Right renal pelvis (tissue), 4 donors: Measurements from ENCODE around the gene RAB10. TPM values are rescaled to one million over a fixed set of nuclear protein-coding genes. Genes with fewer than 3 reads are reported as not detected.

ENCODE experiments used
- DNase-seq, 4 donors: peaks; one replicate each; pipeline ENCODE4 v3.0.0-alpha.2; 2013; ENCODE audit warnings: low read depth in 4 of 4, low spot score in 3 of 4, missing footprints in 1 of 4
- polyA plus RNA-seq, 4 donors: library from polyadenylated mRNA; unstranded; fragments of 120-200 nt; gene quantifications; one replicate each; pipeline ENCODE4 v1.2.1, GENCODE V29; 2013; ENCODE audit not compliant: insufficient read length in 4 of 4

Gene RAB10
- polyA plus RNA-seq, 4 donors, result 127 to 150 (median 149) TPM

DNA sequence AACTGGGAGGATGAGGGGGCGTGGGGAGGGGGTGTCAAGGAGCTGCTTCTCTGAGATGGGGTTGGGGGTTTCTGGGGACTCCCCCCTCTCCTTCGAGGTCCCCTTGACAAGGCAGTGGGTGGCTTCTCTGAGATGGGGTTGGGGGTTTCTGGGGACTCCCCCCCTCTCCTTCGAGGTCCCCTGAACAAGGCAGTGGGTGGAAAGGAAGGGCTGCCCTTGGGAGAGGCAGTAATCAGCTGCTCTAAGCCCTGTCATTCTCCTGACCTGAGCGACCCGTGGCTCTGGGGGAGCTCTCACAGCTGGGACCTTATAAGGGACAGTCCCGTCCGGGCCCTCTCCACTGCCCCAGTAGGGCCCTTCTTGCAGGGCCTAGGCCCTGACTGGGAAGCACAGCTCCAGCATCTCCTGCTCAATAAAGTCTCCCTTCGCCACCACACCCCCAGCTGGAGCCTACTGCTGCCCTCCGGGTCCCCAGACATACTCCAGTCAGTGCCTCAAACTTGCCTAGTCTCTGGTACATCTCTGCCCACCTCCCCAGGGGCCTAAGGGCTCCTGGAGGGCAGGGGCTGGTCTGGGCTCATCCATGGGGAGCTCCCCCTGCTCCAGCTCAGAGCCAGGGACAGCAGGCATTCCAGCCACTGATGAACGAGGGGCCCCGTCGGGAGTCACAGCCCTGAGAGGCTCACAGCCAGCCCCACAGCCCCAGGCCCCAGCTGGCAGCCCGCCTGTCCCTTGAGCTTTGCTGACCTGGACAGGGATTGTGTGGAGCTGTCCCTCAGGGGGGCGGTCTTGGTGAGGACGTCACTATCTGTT is 141.8 kb downstream of the RAB10 start:
- no peak for DNase-seq

DNA sequence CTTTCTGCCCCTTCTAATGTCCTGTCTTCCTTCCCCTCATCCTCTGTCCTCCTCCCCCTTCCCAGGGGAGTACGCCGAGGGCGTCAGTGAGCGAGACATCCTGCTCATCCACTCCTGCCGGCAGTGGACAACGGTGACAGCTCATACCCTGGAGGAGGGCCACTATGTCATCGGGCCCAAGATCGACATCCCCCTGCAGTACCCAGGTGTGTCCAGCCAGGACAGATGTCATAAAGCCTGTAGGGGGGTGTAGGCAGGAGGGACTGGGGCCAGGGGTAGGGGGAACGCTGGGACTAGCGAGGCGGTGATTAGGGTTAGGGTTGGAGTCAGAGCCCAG is 142.4 kb downstream of the RAB10 start:
- DNase-seq, result no peak

DNA sequence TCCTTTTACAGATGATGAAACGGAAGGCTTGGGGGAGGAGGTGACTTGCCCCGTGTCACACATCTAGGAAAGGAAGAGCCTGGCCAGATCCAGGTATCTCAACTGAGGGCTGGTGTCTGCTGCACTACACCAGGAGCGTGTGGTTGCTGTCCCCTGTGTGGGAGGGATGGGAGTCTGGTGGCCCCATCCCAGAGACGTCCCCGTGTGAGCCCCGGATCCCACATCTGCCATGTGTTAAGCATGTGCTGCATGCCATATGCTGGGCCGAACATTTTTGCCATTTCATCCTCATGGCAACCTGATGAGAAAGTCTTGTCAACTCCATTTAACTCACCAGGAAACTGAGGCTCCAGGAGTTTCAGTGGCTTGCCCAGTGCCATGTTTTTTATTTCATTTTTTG is 143.2 kb downstream of the RAB10 start:
- DNase-seq, result no peak

DNA sequence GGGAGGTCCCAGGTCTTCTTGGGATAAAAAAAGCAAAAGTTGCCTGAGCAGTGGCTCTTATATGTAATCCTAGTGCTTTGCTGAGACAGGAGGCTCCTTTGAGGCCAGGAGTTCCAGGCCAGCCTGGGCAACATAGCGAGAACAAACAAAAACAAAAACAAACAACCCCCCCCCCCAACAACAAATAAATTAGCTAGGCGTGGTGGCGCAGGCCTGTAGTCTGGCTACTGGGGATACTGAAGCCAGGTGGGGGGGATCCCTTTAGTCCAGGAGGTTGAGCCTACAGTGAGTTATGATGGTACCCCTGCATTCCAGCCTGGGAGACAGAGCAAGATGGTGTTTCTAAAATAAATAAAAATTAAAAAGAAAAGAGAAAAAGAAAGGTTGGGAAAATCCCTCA is 144.4 kb downstream of the RAB10 start:
- DNase-seq, result no peak

DNA sequence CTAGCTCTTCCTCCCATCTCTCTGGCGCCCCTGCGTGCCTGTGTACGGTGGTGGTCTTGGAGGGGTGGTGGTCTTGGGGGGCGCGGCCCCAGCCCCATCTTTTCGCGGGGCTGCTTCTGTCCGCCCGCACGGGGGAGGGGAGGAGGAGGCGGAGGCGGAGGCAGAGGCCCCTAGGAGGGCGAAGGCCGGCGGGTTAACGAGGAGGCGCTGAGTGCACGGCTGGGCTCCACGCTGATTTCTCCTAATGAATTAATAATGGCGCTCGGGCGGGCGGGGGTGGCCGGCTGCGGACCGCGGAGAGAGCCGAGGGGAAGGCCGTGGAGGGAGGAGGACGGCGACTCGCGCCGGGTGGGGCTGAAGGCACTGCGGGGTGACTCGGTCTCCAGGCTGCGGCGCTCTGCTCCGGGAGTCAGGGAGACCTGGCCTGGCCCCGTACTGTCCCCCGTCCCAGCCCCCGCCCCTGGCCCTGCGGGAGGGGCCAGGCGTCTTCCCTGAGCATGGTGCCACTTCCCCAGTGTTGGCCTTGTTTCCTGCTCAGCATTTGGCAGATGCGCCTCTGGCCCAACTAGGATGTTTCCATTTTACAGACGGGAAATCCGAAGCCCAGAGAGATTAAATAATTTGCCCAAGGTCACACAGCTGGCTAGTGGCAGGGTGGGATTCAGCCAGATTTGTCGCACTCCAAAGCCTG is 145.0 kb downstream of the RAB10 start:
- no peak for DNase-seq

DNA sequence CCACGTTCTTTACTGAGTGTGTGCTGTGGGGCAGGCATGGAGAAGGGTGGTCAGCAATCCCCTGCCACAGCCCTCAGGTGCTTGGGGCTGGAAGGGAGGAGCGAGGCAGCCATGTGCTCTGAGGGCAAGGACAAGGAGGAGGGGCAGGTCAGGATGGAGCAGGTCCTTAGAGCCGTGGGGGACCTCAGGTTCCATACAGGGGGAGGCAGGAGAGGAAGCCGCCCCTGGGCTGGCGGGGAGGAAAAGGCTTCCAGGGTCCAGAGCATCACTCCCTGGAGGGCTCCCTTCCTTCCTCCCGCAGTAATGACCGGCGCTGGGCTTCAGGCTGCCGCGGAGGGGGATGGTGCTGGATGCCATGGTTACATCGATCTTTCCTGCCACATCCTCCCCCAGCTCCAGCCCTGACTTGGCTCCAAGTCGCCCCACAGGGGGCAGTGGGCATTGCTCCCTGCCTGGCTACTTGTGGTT is 145.6 kb downstream of the RAB10 start:
- DNase-seq, result no peak

DNA sequence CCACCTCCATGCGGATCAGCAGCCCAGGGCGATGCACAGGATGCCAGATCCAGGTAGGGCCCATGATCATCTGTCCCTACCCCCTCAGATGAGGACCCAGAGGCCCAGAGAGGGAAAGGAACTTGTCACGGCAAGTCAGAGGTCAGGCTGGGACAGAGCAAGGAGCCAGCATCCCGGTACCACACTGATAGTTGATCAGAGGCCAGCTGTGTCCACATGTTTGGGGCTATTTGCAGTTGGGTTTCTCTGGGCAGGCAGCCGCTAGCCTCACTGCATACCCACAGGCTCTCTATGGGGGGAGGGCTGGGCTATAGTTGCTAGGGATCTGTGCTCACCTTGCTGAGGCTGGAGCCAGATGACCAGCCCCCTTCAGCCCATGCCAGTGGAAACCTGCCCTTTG is 148.6 kb downstream of the RAB10 start:
- DNase-seq, result no peak

DNA sequence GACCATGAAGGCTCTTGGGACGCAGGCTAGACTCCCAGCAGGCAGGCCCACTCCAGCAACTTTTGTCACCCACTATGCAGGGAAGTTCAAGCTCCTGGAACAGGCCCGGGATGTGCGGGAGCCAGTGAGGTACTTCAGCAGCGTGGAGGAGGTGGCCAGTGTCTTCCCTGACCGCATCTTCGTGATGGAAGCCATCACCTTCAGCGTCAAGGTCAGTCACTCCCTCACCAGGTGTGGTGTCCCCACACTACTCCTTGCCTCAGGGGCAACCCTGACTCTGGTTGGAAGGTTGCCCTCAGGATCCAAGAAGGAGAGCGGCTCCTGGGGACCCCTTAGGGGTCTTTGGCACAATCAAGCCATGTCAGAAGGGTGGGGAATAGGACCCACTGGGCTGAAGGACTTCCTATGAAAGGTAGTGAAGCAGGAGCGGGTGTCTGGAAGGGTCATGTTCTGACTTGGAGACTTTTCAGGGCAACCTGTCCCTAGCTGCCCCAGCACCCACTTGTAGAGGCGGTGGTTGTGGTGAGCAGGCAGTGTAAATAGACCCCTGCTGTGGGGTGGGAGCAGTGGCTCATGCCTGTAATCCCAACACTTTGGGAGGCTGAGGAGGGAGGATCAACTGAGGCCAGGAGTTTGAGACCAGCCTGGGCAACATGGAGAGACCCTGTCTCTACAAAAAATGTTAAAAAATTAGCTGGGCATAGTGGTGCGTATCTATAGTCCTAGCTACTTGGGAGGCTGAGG is 149.2 kb downstream of the RAB10 start:
- DNase-seq, result no peak

DNA sequence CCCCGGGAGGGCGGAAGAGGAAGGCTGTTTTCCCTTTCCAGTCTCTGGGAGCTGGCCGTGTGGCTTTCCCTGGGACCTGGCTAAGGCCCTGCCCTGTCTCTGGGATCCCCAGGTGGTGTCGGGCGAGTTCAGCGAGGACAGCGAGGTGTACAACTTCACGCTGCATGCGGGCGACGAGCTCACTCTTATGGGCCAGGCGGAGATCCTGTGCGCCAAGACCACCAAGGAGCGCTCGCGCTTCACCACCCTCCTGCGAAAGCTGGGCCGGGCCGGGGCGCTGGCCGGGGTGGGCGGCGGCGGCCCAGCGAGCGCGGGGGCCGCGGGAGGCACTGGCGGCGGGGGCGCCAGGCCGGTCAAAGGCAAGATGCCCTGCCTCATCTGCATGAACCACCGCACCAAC is 150.2 kb downstream of the RAB10 start:
- DNase-seq, result no peak

DNA sequence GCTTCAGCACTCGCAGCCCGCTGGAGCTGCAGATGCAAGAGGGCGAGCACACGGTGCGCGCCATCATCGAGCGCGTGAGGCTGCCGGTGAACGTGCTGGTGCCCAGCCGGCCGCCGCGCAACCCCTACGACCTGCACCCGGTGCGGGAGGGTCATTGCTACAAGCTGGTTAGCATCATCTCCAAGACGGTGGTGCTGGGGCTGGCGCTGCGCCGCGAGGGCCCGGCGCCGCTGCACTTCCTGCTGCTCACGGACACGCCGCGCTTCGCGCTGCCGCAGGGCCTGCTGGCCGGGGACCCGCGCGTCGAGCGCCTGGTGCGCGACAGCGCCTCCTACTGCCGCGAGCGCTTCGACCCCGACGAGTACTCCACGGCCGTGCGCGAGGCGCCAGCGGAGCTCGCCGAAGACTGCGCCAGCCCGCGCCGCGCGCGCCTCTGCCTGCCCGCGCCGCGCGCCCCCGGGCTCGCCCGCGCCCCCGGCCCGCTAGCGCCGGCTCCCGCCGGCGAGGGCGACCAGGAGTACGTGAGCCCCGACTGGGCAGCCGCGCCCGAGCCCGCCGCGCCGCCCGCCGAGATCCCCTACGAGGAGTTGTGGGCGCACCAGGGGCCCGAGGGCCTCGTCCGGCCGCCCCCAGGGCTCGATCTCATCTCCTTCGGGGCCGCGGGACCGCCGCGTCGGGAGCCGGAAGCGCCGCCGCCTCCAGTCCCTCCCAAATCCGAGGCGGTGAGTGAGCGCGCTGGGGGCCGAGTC is 150.8 kb downstream of the RAB10 start:
- DNase-seq, result peak; percentile 76 to 85 (median 76)

DNA sequence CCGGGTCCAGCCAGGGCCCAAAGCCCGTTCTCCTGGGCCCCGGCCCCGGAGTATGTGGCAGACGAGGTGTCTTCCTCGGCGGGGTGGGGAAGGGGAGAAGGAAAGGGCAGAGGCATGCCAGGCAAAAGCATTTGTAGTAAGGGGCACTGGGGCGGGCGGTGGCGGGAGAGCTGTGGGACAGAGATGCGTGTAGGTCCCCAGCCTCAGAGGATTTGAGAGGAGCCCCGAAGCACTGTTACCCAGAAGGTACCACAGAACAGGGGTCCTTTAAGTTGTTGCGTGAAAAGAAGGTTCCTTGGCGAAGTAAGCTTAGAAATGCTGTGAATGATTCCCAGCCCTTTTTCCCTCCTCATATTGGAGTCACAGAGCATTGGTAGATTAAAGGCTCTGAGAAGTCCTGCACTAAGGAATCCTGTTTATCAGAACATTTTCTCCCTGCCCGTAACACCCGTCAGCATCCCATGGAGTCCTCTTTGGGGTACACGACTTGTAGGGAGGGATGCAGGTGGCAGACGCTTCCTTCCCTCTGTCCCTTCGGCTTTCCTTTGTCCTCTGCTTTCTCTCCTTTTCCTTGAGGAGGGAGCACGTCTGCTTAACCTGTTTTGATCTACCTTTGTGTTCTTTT is 151.5 kb downstream of the RAB10 start:
- DNase-seq, result no peak

DNA sequence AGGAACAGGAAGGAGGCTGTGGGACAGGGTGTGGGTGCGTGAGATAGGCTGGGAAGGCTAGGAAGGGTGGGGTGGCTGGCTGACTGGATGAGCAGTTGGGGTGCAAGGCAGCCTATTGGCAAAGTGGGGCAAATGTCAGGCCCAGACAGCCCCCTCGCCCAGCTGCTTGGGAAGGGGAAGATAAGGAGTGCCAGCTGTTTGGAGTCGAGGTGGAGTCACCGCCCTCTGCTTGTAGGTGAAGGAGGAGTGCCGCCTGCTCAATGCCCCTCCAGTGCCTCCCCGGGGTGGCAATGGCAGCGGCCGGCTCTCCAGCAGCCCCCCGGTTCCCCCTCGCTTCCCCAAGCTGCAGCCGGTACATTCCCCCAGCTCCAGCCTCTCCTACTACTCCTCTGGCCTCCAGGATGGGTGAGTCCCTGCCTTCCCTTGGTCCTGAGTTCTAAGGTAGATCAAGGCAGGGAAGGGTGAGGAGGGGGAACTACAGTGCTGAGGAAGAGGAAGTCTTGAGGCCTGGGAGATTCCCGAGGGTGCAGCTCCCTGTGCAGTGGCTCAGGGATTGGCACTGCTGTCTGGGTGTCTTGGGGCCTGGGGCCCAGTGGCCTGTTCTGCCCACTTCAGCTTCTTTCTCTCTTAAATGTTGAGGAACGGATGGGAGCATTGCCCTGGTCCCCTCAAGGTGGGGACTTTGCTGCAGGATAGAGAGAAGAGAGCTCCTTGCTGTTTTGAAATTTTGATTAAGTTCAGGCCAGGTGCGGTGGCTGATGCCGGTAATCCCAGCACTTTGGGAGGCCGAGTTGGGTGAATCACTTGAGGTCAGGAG is 152.3 kb downstream of the RAB10 start:
- DNase-seq, result no peak

Other genes with a start within 250 kb of the RAB10 start
- gene ASXL2, start 155.6 kb upstream of the RAB10 start, polyA plus RNA-seq, result 10 to 100 TPM; 17.9 to 22.6 (median 21.5) TPM
- gene KIF3C, start 51.6 kb upstream of the RAB10 start, polyA plus RNA-seq, result 10 to 100 TPM; 12.5 to 19.7 (median 15.3) TPM
- 1 to 10 TPM; 6.2 to 9.0 (median 6.9) TPM for gene GAREM2, start 139.0 kb downstream of the RAB10 start, polyA plus RNA-seq
- gene HADHA, start 210.5 kb downstream of the RAB10 start, polyA plus RNA-seq, result 100 to 1,000 TPM; 200 to 221 (median 210) TPM
- gene HADHB, start 210.9 kb downstream of the RAB10 start, polyA plus RNA-seq, result 100 to 1,000 TPM; 160 to 205 (median 179) TPM